A673 (cell line): Measurements from ENCODE around the gene MASP1.

ENCODE experiments used
- CTCF ChIP-seq: fragments of 300-800, 200-600 bp; sonication (generic); conservative IDR thresholded peaks from 2 replicates; pipeline ENCODE4 v1.5.1; 2017; ENCODE audit warnings: low read depth, mild to moderate bottlenecking, antibody characterized with exemption, low read length, moderate library complexity, mixed read lengths
- EZH2 ChIP-seq: fragments of 200-600 bp; sonication (generic); IDR thresholded peaks from 2 replicates; pipeline ENCODE4 v1.6.1; 2017; ENCODE audit warnings: borderline replicate concordance, low read depth, mild to moderate bottlenecking, mixed read lengths, antibody characterized with exemption, low read length; ENCODE audit not compliant: poor library complexity, severe bottlenecking

- TF ChIP-seq EZH2: no peak
- TF ChIP-seq CTCF: no peak
Observed at GRCh38 chr3:187210545-187211327, 80.8 kb downstream of the MASP1 start.
